Brain microvascular endothelial cell (primary cell): ENCODE measurements around the gene CCDC12.

Experiments used
- DNase-seq: peaks from one replicate; pipeline ENCODE4 v3.0.0-alpha.2; 2020
- H3K27ac ChIP-seq: fragments of 250-450 bp; sonication (Bioruptor Pico); 2 replicates; pipeline ENCODE4 v1.5.1; 2020; ENCODE audit warnings: mild to moderate bottlenecking, moderate library complexity
- H3K27me3 ChIP-seq: fragments of 250-450 bp; sonication (Bioruptor Pico); replicated peaks from 2 replicates; pipeline ENCODE4 v1.5.1; 2020; ENCODE audit warnings: mild to moderate bottlenecking
- H3K36me3 ChIP-seq: fragments of 250-450 bp; sonication (Bioruptor Pico); replicated peaks from 2 replicates; pipeline ENCODE4 v1.5.1; 2020; ENCODE audit warnings: mild to moderate bottlenecking
- H3K4me3 ChIP-seq: 2 replicates; pipeline ENCODE4 v1.5.1; 2011; ENCODE audit warnings: low read depth, mild to moderate bottlenecking, control low read depth, low read length, moderate library complexity
- in situ Hi-C: cut with HindIII; loops from 2 replicates; pipeline ENCODE4 v1.10.0; 2017; ENCODE audit warnings: low sequenced_read_pairs, low pct_ligation_motif_present
- TF ChIP-seq, protein P1 (sequence below): IDR thresholded peaks from 2 replicates; pipeline ENCODE4 v1.5.1; 2011; ENCODE audit warnings: low read depth, mild to moderate bottlenecking, moderate library complexity, low read length, control low read depth, inconsistent platforms; ENCODE audit errors: missing control alignments

The CCDC12 gene

DNA sequence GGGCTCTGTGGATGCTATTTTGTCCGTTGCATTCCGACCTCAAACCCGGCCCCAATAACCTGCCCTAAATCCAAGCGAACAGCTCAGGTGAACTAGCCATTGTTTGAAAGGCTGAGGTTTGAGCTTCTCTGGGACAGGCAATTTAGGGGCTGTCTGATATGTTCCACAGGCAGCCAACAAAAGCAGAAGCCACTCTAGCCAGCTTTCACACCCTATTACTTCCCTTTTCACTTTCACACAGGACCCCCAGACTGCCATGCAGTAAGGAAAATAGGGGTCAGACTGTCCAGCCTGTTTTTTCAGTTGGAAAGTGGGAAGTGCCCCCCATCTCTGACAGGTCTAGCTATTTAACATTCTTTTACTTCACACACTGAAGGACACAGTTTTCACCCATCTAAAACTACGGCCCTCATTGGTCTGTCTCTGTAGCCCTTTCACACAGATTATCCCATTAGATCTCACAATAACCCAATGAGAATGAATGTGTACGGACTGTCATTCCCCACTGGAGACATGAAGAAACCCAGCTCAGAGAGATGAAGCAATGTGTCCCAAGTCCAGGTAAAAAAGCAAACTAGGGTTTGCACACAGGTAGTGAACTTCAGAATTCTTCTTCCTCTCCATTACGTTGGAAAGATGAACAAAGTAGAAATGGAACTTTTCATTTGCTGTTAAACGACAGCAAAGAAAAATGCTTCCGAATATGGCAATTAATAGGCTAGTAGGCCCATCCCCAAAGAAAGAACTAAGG, 1.9 kb downstream of the CCDC12 start:
- TF ChIP-seq, protein P1, sequence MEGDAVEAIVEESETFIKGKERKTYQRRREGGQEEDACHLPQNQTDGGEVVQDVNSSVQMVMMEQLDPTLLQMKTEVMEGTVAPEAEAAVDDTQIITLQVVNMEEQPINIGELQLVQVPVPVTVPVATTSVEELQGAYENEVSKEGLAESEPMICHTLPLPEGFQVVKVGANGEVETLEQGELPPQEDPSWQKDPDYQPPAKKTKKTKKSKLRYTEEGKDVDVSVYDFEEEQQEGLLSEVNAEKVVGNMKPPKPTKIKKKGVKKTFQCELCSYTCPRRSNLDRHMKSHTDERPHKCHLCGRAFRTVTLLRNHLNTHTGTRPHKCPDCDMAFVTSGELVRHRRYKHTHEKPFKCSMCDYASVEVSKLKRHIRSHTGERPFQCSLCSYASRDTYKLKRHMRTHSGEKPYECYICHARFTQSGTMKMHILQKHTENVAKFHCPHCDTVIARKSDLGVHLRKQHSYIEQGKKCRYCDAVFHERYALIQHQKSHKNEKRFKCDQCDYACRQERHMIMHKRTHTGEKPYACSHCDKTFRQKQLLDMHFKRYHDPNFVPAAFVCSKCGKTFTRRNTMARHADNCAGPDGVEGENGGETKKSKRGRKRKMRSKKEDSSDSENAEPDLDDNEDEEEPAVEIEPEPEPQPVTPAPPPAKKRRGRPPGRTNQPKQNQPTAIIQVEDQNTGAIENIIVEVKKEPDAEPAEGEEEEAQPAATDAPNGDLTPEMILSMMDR: no peak
- in situ Hi-C loops: no loop called here
- H3K36me3 ChIP-seq: no peaks in the 10 kb centered on the region
- no peak overlapping the region for H3K4me3 ChIP-seq
- no peaks in the 10 kb centered on the region for H3K27me3 ChIP-seq
- no peak overlapping the region for H3K27ac ChIP-seq
- DNase-seq: no peak

DNA sequence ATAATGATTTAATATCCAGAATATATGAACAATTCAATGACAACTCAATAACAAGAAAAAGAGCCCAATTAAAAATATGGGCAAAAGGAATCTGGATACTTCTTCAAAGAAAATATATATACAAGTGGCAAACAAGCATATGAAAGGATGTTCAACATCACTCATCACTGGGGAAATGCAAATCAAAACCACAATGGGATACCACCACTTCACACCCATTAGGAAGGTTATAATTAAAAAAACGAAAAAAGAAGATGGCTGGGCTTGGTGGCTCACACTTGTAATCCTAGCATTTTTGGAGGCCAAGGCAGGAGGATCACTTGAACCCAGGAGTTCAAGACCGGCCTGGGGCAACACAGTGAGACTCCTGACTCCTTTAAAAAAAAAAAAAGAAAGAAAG, 4.1 kb downstream of the CCDC12 start:
- TF ChIP-seq, protein P1: no peak

DNA sequence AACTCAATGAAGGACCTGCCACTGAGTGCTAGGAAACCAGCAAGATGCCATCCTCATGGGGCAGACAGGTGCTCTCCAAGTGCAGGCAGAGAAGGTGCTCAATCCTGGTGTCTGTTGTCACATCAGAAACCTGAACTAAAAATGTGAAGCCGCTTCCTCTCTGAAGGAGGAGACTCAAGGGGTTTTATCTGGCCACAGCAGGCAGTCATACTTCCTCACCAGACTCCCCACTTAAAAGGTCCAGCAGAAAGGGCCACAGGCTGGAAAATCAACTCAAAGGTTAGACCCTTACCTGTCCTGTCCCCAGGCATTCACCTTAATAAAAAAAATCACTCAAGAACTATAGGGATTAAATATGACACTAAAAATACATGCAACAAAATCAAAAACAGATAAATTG, 4.8 kb downstream of the CCDC12 start:
- no peaks in the 10 kb centered on the region for H3K36me3 ChIP-seq
- H3K4me3 ChIP-seq: no peak overlapping the region
- no peak for DNase-seq
- TF ChIP-seq, protein P1: no peak
- no peaks in the 10 kb centered on the region for H3K27me3 ChIP-seq
- in situ Hi-C loops: no loop called here
- no peak overlapping the region for H3K27ac ChIP-seq

More for the DNA sequence above, 4.1 kb downstream of the CCDC12 start:
- Histone ChIP-seq H3K36me3 (no peaks in the 10 kb centered on the region), H3K27me3 (no peaks in the 10 kb centered on the region), H3K27ac (no peak overlapping the region), H3K4me3 (no peak overlapping the region)
- in situ Hi-C loops: no loop called here
- no peak for DNase-seq

DNA sequence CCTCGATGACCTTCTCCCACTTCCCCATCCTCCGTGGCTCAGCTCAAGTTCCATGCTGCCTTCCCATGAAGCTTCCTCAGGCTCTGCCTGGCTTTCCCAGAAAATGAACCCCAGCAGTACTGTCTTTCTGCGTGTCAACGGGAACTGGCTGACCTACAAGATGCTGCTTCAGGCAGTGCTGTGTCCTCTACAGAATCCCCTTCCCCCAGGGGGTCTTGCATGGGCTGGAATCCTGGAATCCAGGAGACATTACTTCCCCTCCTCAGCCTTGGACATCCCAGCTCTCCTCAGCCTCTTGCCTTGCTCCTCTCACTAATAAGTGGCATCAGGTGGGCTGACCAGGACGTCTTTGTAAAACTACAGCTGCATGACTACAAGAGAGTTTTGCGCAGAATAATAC, 5.4 kb downstream of the CCDC12 start:
- no peak overlapping the region for H3K4me3 ChIP-seq
- H3K27ac ChIP-seq: no peak overlapping the region
- DNase-seq: no peak
- H3K36me3 ChIP-seq: no peaks in the 10 kb centered on the region
- H3K27me3 ChIP-seq: no peaks in the 10 kb centered on the region
- TF ChIP-seq, protein P1: no peak
- in situ Hi-C loops: no loop called here

DNA sequence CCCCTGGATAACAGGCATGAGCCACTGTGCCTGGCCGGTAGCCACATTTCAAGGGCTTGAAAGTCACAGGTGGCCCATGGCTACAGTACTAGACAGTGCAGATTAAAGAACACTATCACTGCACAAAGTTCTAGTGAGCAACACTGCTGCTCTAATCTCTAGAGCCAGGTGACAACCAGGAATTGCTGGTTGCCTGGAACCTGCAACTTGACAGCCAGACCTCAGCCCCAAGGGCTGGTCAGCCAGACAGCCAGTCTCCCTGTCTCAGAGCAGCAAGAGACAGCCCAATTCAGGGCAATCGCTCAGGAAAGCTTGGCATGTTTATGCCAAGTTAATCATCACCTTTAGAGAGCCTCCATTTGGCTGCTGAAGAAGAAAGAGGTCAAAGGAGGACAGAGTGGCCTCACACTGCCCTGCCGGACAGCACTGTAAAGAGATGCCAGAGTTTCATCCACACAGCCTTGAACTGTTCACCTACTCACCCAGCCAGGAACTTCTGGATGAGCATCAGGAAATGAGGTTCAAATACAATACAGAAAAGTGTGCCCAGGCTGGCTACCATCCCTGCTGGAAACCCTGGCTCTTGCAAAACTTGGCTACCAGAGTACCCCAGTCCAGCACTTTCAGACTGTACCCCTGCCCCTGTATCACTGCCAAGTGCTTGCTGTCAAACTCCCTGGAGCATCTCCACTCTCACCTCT, 6.0 kb downstream of the CCDC12 start:
- no peaks in the 10 kb centered on the region for H3K27me3 ChIP-seq
- peaks cover 3% of the 10 kb centered on the region for H3K36me3 ChIP-seq
- DNase-seq: no peak
- TF ChIP-seq, protein P1: no peak
- H3K4me3 ChIP-seq: no peak overlapping the region
- H3K27ac ChIP-seq: no peak overlapping the region
- in situ Hi-C loops: no loop called here
